Tibial artery (tissue), 4 donors: Measurements from ENCODE around the gene TTLL7.
"Not testable (repeated sequence)": the region's sequence is repeated elsewhere in the genome, so short reads cannot be mapped to it uniquely, and the experiment has no call there.

Source experiments
- DNase-seq, 2 donors: peaks; one replicate each; pipeline ENCODE4 v3.0.0-alpha.2; 2019
- H3K27ac ChIP-seq, 2 donors: fragments of 200-600 bp; sonication (generic) in 1 of 2; 1 replicate in 1 of 2; 2 replicates in 1 of 2; pipeline ENCODE4 v1.5.1; 2018 to 2019; ENCODE audit warnings: mild to moderate bottlenecking in 1 of 2
- H3K27me3 ChIP-seq, 2 donors: fragments of 200-600 bp; sonication (generic) in 1 of 2; one replicate each; pipeline versions ENCODE4 v1.5.1 to v1.6.0; 2016 to 2019
- H3K36me3 ChIP-seq, 3 donors: fragments of 200-600 bp; sonication (generic) in 2 of 3; one replicate each; pipeline ENCODE4 v1.5.1; 2016 to 2019; ENCODE audit warnings: mild to moderate bottlenecking in 2 of 3
- H3K4me1 ChIP-seq, 4 donors: fragments of 200-600 bp; sonication (generic) in 2 of 4; 1 replicate in 3 of 4; 2 replicates in 1 of 4; pipeline ENCODE4 v1.5.1; 2016 to 2019
- H3K4me3 ChIP-seq, 2 donors: fragments of 200-600 bp; sonication (generic) in 1 of 2; 1 replicate in 1 of 2; 2 replicates in 1 of 2; pipeline ENCODE4 v1.5.1; 2018 to 2019; ENCODE audit warnings: mild to moderate bottlenecking in 2 of 2
- H3K9me3 ChIP-seq, 3 donors: fragments of 200-600 bp; sonication (generic) in 1 of 3; one replicate each; pipeline ENCODE4 v1.5.1; 2016 to 2019
- CTCF ChIP-seq, 2 experiments: fragments of 200-600 bp in 1 of 2; fragments of 450-650 bp in 1 of 2; IDR thresholded peaks; one replicate each; pipeline ENCODE4 v1.5.1; 2017 to 2019; ENCODE audit warnings: antibody characterized with exemption in 2 of 2, mild to moderate bottlenecking in 1 of 2, moderate library complexity in 1 of 2
- intact Hi-C: fragments of 100-400 bp; cut with DNase I; formaldehyde crosslinking; loops from one replicate; pipeline ENCODE4 v1.15.0; 2023; ENCODE audit warnings: low total_unique reads

TTLL7 gene

GRCh38 chr1:83923553-83923952 is 75.4 kb downstream of the TTLL7 start:
- no peaks in the 10 kb centered on the region for H3K9me3 ChIP-seq
- peaks cover 22 to 46% (median 39%) of the 10 kb centered on the region in 3 donors for H3K36me3 ChIP-seq
- H3K27ac ChIP-seq = no peak overlapping the region
- intact Hi-C loops = no loop called here
- no peak for TF ChIP-seq CTCF (IDR thresholded peaks at IDR 0.05)
- H3K4me3 ChIP-seq = no peak overlapping the region
- peaks cover 0 to 17% (median 0%) of the 10 kb centered on the region in 4 donors for H3K4me1 ChIP-seq
- no peaks in the 10 kb centered on the region for H3K27me3 ChIP-seq
- DNase-seq = no peak

GRCh38 chr1:83922431-83922830 is 76.5 kb downstream of the TTLL7 start:
- H3K4me3 ChIP-seq = no peak overlapping the region
- H3K27me3 ChIP-seq = no peaks in the 10 kb centered on the region
- peaks cover 22 to 53% (median 51%) of the 10 kb centered on the region in 3 donors for H3K36me3 ChIP-seq
- TF ChIP-seq CTCF (IDR thresholded peaks at IDR 0.05) = no peak
- peaks cover 0 to 6% (median 0%) of the 10 kb centered on the region in 4 donors for H3K4me1 ChIP-seq
- intact Hi-C loops = no loop called here
- DNase-seq = no peak
- H3K9me3 ChIP-seq = no peaks in the 10 kb centered on the region
- no peak overlapping the region for H3K27ac ChIP-seq

- Histone ChIP-seq H3K4me1 (no peaks in the 10 kb centered on the region), H3K4me3 (no peak overlapping the region), H3K9me3 (no peaks in the 10 kb centered on the region), H3K27me3 (no peaks in the 10 kb centered on the region), H3K27ac (no peak overlapping the region), H3K36me3 (peaks cover 32 to 60% (median 54%) of the 10 kb centered on the region in 3 donors)
- no peak for TF ChIP-seq CTCF (IDR thresholded peaks at IDR 0.05)
- DNase-seq = no peak
- intact Hi-C loops = no loop called here
Measured at GRCh38 chr1:83920320-83920719, 78.6 kb downstream of the TTLL7 start.

- no peak for TF ChIP-seq CTCF (IDR thresholded peaks at IDR 0.05)
- no peak overlapping the region for H3K4me3 ChIP-seq
- H3K36me3 ChIP-seq = peaks cover 32 to 63% (median 56%) of the 10 kb centered on the region in 3 donors
- H3K9me3 ChIP-seq = no peaks in the 10 kb centered on the region
- no peaks in the 10 kb centered on the region for H3K27me3 ChIP-seq
- no peaks in the 10 kb centered on the region for H3K4me1 ChIP-seq
- H3K27ac ChIP-seq = no peak overlapping the region
- DNase-seq = no peak
- intact Hi-C loops = no loop called here
Measured at GRCh38 chr1:83919872-83920271, 79.1 kb downstream of the TTLL7 start.

- no peak for DNase-seq
- Histone ChIP-seq H3K9me3 (no peaks in the 10 kb centered on the region), H3K27me3 (no peaks in the 10 kb centered on the region), H3K27ac (no peak overlapping the region), H3K36me3 (peaks cover 32 to 60% (median 55%) of the 10 kb centered on the region in 3 donors), H3K4me1 (no peaks in the 10 kb centered on the region), H3K4me3 (no peak overlapping the region)
- intact Hi-C loops = no loop called here
- TF ChIP-seq CTCF (IDR thresholded peaks at IDR 0.05) = no peak
Measured at GRCh38 chr1:83918688-83919285, 80.1 kb downstream of the TTLL7 start.

GRCh38 chr1:83917959-83918358 is 81.0 kb downstream of the TTLL7 start:
- Histone ChIP-seq H3K4me1 (no peaks in the 10 kb centered on the region), H3K4me3 (no peak overlapping the region), H3K36me3 (peaks cover 32 to 62% (median 53%) of the 10 kb centered on the region in 3 donors), H3K9me3 (no peaks in the 10 kb centered on the region), H3K27ac (no peak overlapping the region), H3K27me3 (no peaks in the 10 kb centered on the region)
- TF ChIP-seq CTCF (IDR thresholded peaks at IDR 0.05) = no peak
- intact Hi-C loops = no loop called here
- DNase-seq = no peak

- H3K36me3 ChIP-seq = peaks cover 32 to 65% (median 53%) of the 10 kb centered on the region in 3 donors
- H3K27me3 ChIP-seq, H3K4me3 ChIP-seq, H3K27ac ChIP-seq, DNase-seq, H3K9me3 ChIP-seq, intact Hi-C loops, H3K4me1 ChIP-seq: not testable (repeated sequence)
Measured at GRCh38 chr1:83916094-83916493, 82.8 kb downstream of the TTLL7 start.
